Dedifferentiated amniotic fluid mesenchymal stem cell (primary cell): ENCODE data around the gene NFE2L3.
"Not testable (repeated sequence)": the region's sequence is repeated elsewhere in the genome, so short reads cannot be mapped to it uniquely, and the experiment has no call there.

Experiments used
- DNase-seq: peaks from one replicate; pipeline ENCODE4 v3.0.0-alpha.2; 2016; ENCODE audit errors: extremely low spot score

Gene NFE2L3

GRCh38 chr7:26168458-26169023, 16.5 kb downstream of the NFE2L3 start:
- DNase-seq, result no peak

GRCh38 chr7:26169271-26169670, 17.3 kb downstream of the NFE2L3 start:
- no peak for DNase-seq

- DNase-seq, result no peak
Measured at GRCh38 chr7:26170663-26171062, 18.7 kb downstream of the NFE2L3 start.

GRCh38 chr7:26171601-26172000, 19.6 kb downstream of the NFE2L3 start:
- DNase-seq, result no peak

GRCh38 chr7:26172048-26172447, 20.1 kb downstream of the NFE2L3 start:
- no peak for DNase-seq

- not testable (repeated sequence) for DNase-seq
Measured at GRCh38 chr7:26175903-26176302, 23.9 kb downstream of the NFE2L3 start.

GRCh38 chr7:26176696-26177095, 24.7 kb downstream of the NFE2L3 start:
- DNase-seq, result not testable (repeated sequence)

- not testable (repeated sequence) for DNase-seq
Measured at GRCh38 chr7:26177269-26177668, 25.3 kb downstream of the NFE2L3 start.

GRCh38 chr7:26178272-26178960, 26.4 kb downstream of the NFE2L3 start:
- DNase-seq, result no peak

- DNase-seq, result no peak
Measured at GRCh38 chr7:26179422-26179821, 27.4 kb downstream of the NFE2L3 start.

- DNase-seq, result no peak
Measured at GRCh38 chr7:26179826-26180497, 28.0 kb downstream of the NFE2L3 start.

GRCh38 chr7:26180792-26181198, 28.8 kb downstream of the NFE2L3 start:
- no peak for DNase-seq

- no peak for DNase-seq
Measured at GRCh38 chr7:26181474-26182227, 29.7 kb downstream of the NFE2L3 start.

- DNase-seq, result no peak
Measured at GRCh38 chr7:26182283-26182682, 30.3 kb downstream of the NFE2L3 start.

- DNase-seq, result no peak
Measured at GRCh38 chr7:26182706-26183105, 30.7 kb downstream of the NFE2L3 start.

GRCh38 chr7:26183545-26184280, 31.7 kb downstream of the NFE2L3 start:
- DNase-seq, result no peak

- not testable (repeated sequence) for DNase-seq
Measured at GRCh38 chr7:26184281-26185101, 32.5 kb downstream of the NFE2L3 start.

GRCh38 chr7:26185131-26185843, 33.3 kb downstream of the NFE2L3 start:
- DNase-seq, result no peak

- no peak for DNase-seq
Measured at GRCh38 chr7:26185844-26186180, 33.8 kb downstream of the NFE2L3 start.
